ENCODE measurements around the gene ASAP2. TPM values are rescaled to one million over a fixed set of nuclear protein-coding genes. Genes with fewer than 3 reads are reported as not detected.

ASAP2 gene
- total RNA-seq, 1 donor from 2014 or later = 10.0 TPM

- H3K27me3 ChIP-seq (ENCODE audit: low read depth) = no peaks in the 10 kb centered on the region
- H3K9me3 ChIP-seq (replicated peaks) = no peaks in the 10 kb centered on the region
- intact Hi-C loops (cut with micrococcal nuclease) = loop anchor here (10.0 kb wide), 1 partner anchor 63 kb away; no protein-coding TSS in a partner anchor
- no peak overlapping the region for H3K4me3 ChIP-seq
- no peak for DNase-seq
- H3K4me1 ChIP-seq = peaks cover 53% of the 10 kb centered on the region
- TF ChIP-seq CTCF (IDR thresholded peaks at IDR 0.05; ENCODE audit: borderline replicate concordance) = no peak
- H3K27ac ChIP-seq (replicated peaks) = peak overlapping the region; percentile 13
- peaks cover 17% of the 10 kb centered on the region for H3K36me3 ChIP-seq
These were observed 121.3 kb downstream of the ASAP2 start for GRCh38 chr2:9327873-9328352.

GRCh38 chr2:9328931-9329330 is 122.3 kb downstream of the ASAP2 start:
- TF ChIP-seq CTCF (IDR thresholded peaks at IDR 0.05; ENCODE audit: borderline replicate concordance) = no peak
- DNase-seq = no peak
- peaks cover 7% of the 10 kb centered on the region for H3K36me3 ChIP-seq
- no peaks in the 10 kb centered on the region for H3K9me3 ChIP-seq (replicated peaks)
- H3K4me1 ChIP-seq = peaks cover 57% of the 10 kb centered on the region
- no peak overlapping the region for H3K4me3 ChIP-seq
- no peaks in the 10 kb centered on the region for H3K27me3 ChIP-seq (ENCODE audit: low read depth)
- intact Hi-C loops (cut with micrococcal nuclease) = loop anchor here (10.0 kb wide), 1 partner anchor 64 kb away; no protein-coding TSS in a partner anchor
- no peak overlapping the region for H3K27ac ChIP-seq (replicated peaks)

- Histone ChIP-seq H3K27ac (replicated peaks) (peak overlapping the region; percentile 32), H3K4me3 (no peak overlapping the region), H3K4me1 (peaks cover 57% of the 10 kb centered on the region), H3K36me3 (peaks cover 1% of the 10 kb centered on the region), H3K27me3 (ENCODE audit: low read depth) (no peaks in the 10 kb centered on the region), H3K9me3 (replicated peaks) (no peaks in the 10 kb centered on the region)
- no peak for DNase-seq
- no peak for TF ChIP-seq CTCF (IDR thresholded peaks at IDR 0.05; ENCODE audit: borderline replicate concordance)
- intact Hi-C loops (cut with micrococcal nuclease) = loop anchor here (10.0 kb wide), 1 partner anchor 65 kb away; no protein-coding TSS in a partner anchor
These were observed 122.9 kb downstream of the ASAP2 start for GRCh38 chr2:9329497-9329896.

- DNase-seq = no peak
- intact Hi-C loops (cut with micrococcal nuclease) = loop anchor here (5.0 kb wide), 1 partner anchor 123 kb away; the partner anchor contains the start of gene ASAP2
These were observed 124.1 kb downstream of the ASAP2 start for GRCh38 chr2:9330612-9331270.

GRCh38 chr2:9331704-9332103 is 125.1 kb downstream of the ASAP2 start:
- no peak for TF ChIP-seq CTCF (IDR thresholded peaks at IDR 0.05; ENCODE audit: borderline replicate concordance)
- Histone ChIP-seq H3K9me3 (replicated peaks) (no peaks in the 10 kb centered on the region), H3K4me3 (no peak overlapping the region), H3K36me3 (peaks cover 12% of the 10 kb centered on the region), H3K27ac (replicated peaks) (no peak overlapping the region), H3K27me3 (ENCODE audit: low read depth) (no peaks in the 10 kb centered on the region), H3K4me1 (peaks cover 66% of the 10 kb centered on the region)
- intact Hi-C loops (cut with micrococcal nuclease) = loop anchor here (2.0 to 5.0 kb wide), 2 partner anchors 124 to 189 kb away; partner anchors contain the start of gene ASAP2
- no peak for DNase-seq

More at GRCh38 chr2:9330612-9331270, 124.1 kb downstream of the ASAP2 start:
- no peak overlapping the region for H3K4me3 ChIP-seq
- TF ChIP-seq CTCF (IDR thresholded peaks at IDR 0.05; ENCODE audit: borderline replicate concordance) = no peak
- H3K27ac ChIP-seq (replicated peaks) = peak overlapping the region; percentile 32
- no peaks in the 10 kb centered on the region for H3K9me3 ChIP-seq (replicated peaks)
- no peaks in the 10 kb centered on the region for H3K27me3 ChIP-seq (ENCODE audit: low read depth)
- peaks cover 12% of the 10 kb centered on the region for H3K36me3 ChIP-seq
- H3K4me1 ChIP-seq = peaks cover 58% of the 10 kb centered on the region
